ENCODE measurements around the gene TDP1. TPM values are rescaled to one million over a fixed set of nuclear protein-coding genes. Genes with fewer than 3 reads are reported as not detected.

The TDP1 gene
- total RNA-seq, 2 donors from 2014 or later = 50.0 to 77.9 TPM

DNA sequence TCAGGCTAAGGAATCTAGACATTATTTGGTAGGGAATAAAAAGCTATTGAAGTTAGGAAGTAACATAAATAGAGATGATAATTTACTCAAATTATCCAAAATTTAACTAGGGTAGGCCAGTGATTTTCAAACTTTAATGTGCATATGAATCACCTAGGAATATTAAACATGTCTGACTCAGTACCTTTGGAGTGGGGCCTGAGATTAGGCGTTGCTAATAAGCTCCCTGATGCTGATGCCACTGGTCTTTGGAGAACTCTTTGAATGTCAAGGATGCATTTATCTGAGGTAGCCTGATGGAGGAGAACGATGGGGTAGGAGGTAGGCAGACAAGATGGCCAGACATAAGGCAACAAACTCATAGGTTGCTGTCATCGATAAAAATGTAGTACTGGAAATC, 34.4 kb upstream of the TDP1 start:
- Mint-ChIP-seq H3K27me3 (peaks cover 0 to 2% of the 10 kb centered on the region in 2 donors), H3K4me3 (no peak overlapping the region), H3K36me3 (no peaks in the 10 kb centered on the region), H3K4me1 (ENCODE audit: low read depth in 2 of 2) (peaks cover 14 to 19% of the 10 kb centered on the region in 2 donors), H3K27ac (no peak overlapping the region), H3K9me3 (no peaks in the 10 kb centered on the region)
- DNase-seq (ENCODE audit: low spot score) (no peak), ATAC-seq (no peak)

DNA sequence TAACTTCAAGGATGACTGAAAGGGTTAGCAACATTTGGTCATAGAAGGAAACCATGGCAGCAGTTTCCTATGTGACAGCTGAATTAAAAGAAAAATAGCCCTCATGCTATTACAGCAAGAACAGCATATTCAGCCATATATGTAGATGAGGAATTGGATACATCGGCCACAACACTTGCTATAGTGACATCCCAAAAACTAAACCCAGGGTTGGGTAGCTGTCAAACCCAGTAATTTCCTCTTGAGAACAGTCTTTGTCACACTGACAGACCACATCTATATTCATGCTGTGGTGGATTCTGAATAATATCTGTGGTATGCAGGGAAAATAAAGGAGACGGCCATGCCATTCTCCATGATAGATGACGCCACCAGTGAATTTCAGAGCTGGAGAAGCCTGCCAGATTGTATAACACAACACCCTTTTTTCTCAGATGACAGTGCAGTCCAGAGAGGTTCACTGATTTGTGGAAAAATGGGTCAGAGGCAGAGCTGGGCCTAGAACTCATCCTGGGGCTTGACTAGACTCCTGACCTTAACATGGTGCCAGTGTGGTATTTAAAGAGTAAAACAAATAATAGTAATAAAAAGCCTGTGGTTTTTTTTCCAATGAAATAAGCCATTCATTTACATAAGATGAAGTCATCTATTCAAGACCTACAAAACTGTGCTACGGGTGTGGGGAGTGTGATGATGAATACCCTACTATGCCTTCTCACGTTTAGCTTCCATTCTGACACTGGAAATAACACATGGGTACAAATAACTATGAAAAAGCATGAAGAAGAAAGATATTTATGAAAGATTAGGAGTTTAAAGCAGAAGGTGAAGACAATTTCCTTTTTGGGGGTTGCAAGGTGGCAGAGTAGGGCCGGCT, 33.5 kb upstream of the TDP1 start:
- H3K9me3 Mint-ChIP-seq = no peaks in the 10 kb centered on the region
- no peaks in the 10 kb centered on the region for H3K36me3 Mint-ChIP-seq
- DNase-seq (ENCODE audit: low spot score) = no peak
- no peak overlapping the region for H3K4me3 Mint-ChIP-seq
- ATAC-seq = no peak
- H3K27me3 Mint-ChIP-seq = no peaks in the 10 kb centered on the region
- peaks cover 14 to 19% of the 10 kb centered on the region in 2 donors for H3K4me1 Mint-ChIP-seq (ENCODE audit: low read depth in 2 of 2)
- no peak overlapping the region for H3K27ac Mint-ChIP-seq

DNA sequence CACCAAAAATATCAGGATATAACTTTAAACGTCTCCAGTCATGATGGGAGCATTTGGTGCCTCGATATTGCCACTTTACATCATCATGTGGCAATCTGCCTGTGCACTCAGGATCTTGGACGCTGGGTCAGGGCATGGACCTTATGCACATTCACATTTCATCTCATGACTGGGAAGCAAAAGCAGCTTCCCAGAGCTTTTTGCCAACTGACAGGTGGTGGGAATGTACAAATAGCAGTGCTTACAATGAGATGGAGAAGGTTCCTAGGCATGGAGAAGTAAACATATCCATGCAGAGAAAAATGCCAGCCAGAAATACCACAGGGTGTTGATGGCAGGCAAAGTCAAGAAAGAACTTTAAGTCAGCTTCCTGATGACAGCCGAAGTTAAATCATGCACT, 31.5 kb upstream of the TDP1 start:
- Mint-ChIP-seq H3K27me3 (no peaks in the 10 kb centered on the region), H3K4me1 (ENCODE audit: low read depth in 2 of 2) (peaks cover 14 to 19% of the 10 kb centered on the region in 2 donors), H3K4me3 (no peak overlapping the region), H3K27ac (no peak overlapping the region), H3K9me3 (no peaks in the 10 kb centered on the region), H3K36me3 (no peaks in the 10 kb centered on the region)
- no peak for ATAC-seq
- DNase-seq (ENCODE audit: low spot score) = no peak

GRCh38 chr14:89926694-89927093, 29.0 kb upstream of the TDP1 start:
- Mint-ChIP-seq H3K27ac (no peak overlapping the region), H3K27me3 (no peaks in the 10 kb centered on the region), H3K36me3 (no peaks in the 10 kb centered on the region), H3K4me1 (ENCODE audit: low read depth in 2 of 2) (peaks cover 8 to 10% of the 10 kb centered on the region in 2 donors), H3K4me3 (no peak overlapping the region), H3K9me3 (no peaks in the 10 kb centered on the region)
- ATAC-seq = no peak
- DNase-seq (ENCODE audit: low spot score) = no peak

DNA sequence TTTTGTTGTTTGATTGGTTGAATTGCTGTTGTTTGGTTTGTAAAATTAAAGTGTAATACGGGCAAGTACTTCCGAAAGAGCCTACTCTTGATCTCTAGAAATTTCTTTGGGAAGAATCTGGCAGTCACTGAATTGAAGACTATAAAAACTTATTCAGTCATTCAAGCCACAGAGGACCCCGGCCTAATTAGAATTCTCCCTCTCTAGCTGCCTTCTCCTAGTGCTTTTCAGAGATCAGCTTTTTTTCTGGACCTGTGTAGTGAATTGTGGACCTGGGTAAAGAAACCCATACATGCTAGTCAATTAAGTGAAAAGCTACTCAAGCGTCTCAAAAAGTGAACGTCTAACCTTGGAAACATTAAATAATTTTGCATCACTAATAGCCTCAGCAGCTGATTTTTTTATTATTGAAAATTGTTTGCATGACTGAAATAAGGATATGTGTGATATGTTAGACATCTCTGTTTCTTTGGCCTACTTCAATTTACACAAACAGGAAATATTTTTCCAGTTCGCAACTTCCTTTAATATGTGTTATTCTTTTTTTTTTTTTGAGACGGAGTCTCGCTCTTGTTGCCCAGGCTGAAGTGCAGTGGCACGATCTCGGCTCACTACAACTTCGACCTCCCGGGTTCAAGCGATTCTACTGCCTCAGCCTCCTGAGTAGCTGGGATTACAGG, 28.4 kb upstream of the TDP1 start:
- Mint-ChIP-seq H3K9me3 (no peaks in the 10 kb centered on the region), H3K36me3 (no peaks in the 10 kb centered on the region), H3K4me3 (no peak overlapping the region), H3K27ac (no peak overlapping the region), H3K27me3 (no peaks in the 10 kb centered on the region), H3K4me1 (ENCODE audit: low read depth in 2 of 2) (peaks cover 3 to 5% of the 10 kb centered on the region in 2 donors)
- ATAC-seq (no peak), DNase-seq (ENCODE audit: low spot score) (no peak)

DNA sequence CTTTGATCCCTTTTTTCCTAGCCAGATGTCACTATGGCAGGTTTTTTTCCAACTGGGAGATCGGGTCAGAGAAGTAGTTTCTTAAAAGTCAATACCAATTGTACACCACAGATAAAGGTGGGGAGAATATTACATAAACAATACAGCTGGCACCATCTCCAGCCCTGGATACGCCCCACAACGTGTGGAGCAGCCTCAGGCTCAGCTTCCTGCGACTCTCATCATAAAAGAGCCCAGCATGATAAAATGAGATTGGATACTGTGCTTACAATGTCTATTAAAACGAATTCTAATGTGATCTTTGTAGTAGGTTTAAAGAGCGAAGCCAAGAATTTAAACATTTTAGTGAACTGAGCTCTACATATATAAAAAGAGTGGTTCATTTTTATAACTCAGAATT, 22.7 kb upstream of the TDP1 start:
- no peaks in the 10 kb centered on the region for H3K4me1 Mint-ChIP-seq (ENCODE audit: low read depth in 2 of 2)
- no peaks in the 10 kb centered on the region for H3K36me3 Mint-ChIP-seq
- no peak for DNase-seq (ENCODE audit: low spot score)
- H3K27me3 Mint-ChIP-seq = no peaks in the 10 kb centered on the region
- no peak overlapping the region for H3K4me3 Mint-ChIP-seq
- ATAC-seq = no peak
- H3K9me3 Mint-ChIP-seq = no peaks in the 10 kb centered on the region
- no peak overlapping the region for H3K27ac Mint-ChIP-seq

DNA sequence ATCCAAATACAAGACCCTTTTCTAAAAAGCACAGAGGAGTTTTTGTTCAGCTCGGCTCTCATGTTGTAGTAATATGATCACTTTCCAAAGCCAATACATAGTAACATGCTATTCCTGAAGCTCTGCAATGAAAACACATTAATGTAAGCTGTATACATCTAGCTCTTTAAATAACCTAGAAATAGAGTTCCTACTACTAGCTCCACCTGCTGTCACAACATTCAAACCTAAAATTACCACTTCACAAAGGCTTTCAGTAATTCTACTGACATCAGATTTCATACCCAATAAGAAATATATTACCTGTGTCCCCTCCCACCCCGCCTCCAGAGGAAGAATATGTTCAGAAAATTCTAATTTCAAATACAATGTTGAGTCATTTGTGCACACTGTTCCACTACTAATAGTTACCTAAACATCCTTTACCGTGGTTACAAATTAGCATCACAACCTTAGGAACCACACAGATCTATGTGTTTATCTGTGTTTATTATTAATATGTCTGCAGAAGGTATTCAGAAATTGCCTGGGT, 19.0 kb upstream of the TDP1 start:
- ATAC-seq (no peak), DNase-seq (ENCODE audit: low spot score) (no peak)
- Mint-ChIP-seq H3K9me3 (no peaks in the 10 kb centered on the region), H3K27ac (no peak overlapping the region), H3K27me3 (no peaks in the 10 kb centered on the region), H3K36me3 (no peaks in the 10 kb centered on the region), H3K4me3 (no peak overlapping the region), H3K4me1 (ENCODE audit: low read depth in 2 of 2) (no peaks in the 10 kb centered on the region)

DNA sequence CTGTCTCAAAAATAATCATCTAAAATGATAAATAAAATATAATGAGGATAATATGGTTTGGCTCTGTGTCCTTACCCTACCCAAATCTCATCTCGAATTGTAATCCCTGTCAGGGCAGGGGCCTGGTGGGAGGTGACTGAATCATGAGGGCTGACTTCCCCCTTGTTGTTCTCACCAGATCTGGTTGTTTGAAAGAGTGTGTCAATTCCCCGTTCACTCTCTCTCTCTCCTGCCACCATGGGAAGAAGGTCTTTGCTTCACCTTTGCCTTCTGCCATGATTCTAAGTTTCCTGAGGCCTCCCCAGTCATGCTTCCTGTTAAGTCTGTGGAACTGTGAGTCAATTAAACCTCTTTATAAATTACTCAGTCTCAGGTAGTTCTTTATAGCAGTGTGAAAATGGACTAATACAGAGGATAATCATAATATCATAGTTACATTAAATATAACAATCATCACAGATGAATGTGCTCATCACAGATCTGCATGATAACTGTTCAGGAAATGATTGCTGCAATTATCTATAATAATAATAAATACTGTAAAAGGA, 13.8 kb upstream of the TDP1 start:
- H3K36me3 Mint-ChIP-seq = no peaks in the 10 kb centered on the region
- no peak overlapping the region for H3K27ac Mint-ChIP-seq
- H3K4me3 Mint-ChIP-seq = no peak overlapping the region
- H3K27me3 Mint-ChIP-seq = no peaks in the 10 kb centered on the region
- H3K9me3 Mint-ChIP-seq = no peaks in the 10 kb centered on the region
- ATAC-seq (no peak), DNase-seq (ENCODE audit: low spot score) (no peak)
- no peaks in the 10 kb centered on the region for H3K4me1 Mint-ChIP-seq (ENCODE audit: low read depth in 2 of 2)

DNA sequence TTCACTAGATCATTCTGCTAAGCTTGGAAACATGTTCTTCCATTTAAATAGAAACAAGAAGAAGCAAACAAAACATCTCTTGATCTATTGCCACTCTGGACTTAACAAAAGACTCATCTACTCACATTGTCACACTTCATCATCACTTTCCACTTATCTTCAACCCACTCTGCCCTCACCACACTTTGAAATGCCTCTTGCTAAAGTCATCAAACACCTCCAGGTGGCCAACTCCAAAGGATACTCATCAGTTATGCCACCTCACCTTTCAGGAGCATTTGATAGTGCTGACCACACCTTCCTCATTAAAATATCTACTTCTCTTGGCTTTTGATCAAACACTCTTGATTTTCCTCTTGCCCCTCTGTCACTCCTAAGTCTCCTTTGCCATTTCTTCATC, 8.4 kb upstream of the TDP1 start:
- Mint-ChIP-seq H3K4me1 (ENCODE audit: low read depth in 2 of 2) (no peaks in the 10 kb centered on the region), H3K27me3 (no peaks in the 10 kb centered on the region), H3K36me3 (peaks cover 8% of the 10 kb centered on the region), H3K27ac (no peak overlapping the region), H3K4me3 (no peak overlapping the region), H3K9me3 (no peaks in the 10 kb centered on the region)
- no peak for DNase-seq (ENCODE audit: low spot score)
- ATAC-seq = no peak

- Mint-ChIP-seq H3K9me3 (no peaks in the 10 kb centered on the region), H3K4me3 (no peak overlapping the region), H3K27me3 (no peaks in the 10 kb centered on the region), H3K36me3 (peaks cover 15% of the 10 kb centered on the region), H3K27ac (no peak overlapping the region), H3K4me1 (ENCODE audit: low read depth in 2 of 2) (peaks cover 31 to 35% of the 10 kb centered on the region in 2 donors)
- no peak for ATAC-seq
- no peak for DNase-seq (ENCODE audit: low spot score)
Measured at GRCh38 chr14:89952576-89952975, 3.2 kb upstream of the TDP1 start.

GRCh38 chr14:89953602-89954001, 2.1 kb upstream of the TDP1 start:
- Mint-ChIP-seq H3K9me3 (no peaks in the 10 kb centered on the region), H3K4me1 (ENCODE audit: low read depth in 2 of 2) (peaks cover 37 to 44% of the 10 kb centered on the region in 2 donors), H3K4me3 (peak overlapping the region; percentile 95), H3K36me3 (peaks cover 14% of the 10 kb centered on the region), H3K27me3 (no peaks in the 10 kb centered on the region), H3K27ac (peak overlapping the region; percentile 81 to 88)
- ATAC-seq (no peak), DNase-seq (ENCODE audit: low spot score) (no peak)

- Mint-ChIP-seq H3K4me3 (peak within 1 kb of the TSS; percentile 95), H3K4me1 (ENCODE audit: low read depth in 2 of 2) (peaks cover 37 to 44% of the 10 kb centered on the region in 2 donors), H3K27ac (peak within 1 kb of the TSS; percentile 81 to 88), H3K27me3 (no peaks in the 10 kb centered on the region), H3K9me3 (no peaks in the 10 kb centered on the region), H3K36me3 (peaks cover 12% of the 10 kb centered on the region)
- ATAC-seq = peak; percentile 90 to 91
- peak; percentile 97 for DNase-seq (ENCODE audit: low spot score)
Measured at GRCh38 chr14:89954070-89955021, 1.4 kb upstream of the TDP1 start, which contains the start of gene EFCAB11. Gene EFCAB11, minus strand, starts transcription at chr14:89954730. Its CDS starts 70 bp downstream, at chr14:89954660.

Data from natural killer cell treated with Interleukin-12 subunit alpha and Interleukin-12 subunit beta and Interleukin-15 and Interleukin-18, amount 100 ng/mL, for 72 hours (primary cell).